Right atrium auricular region (tissue), 2 donors: ENCODE measurements around the gene CCNK. TPM values are rescaled to one million over a fixed set of nuclear protein-coding genes. Genes with fewer than 3 reads are reported as not detected.

Source experiments
- DNase-seq: peaks from one replicate; pipeline ENCODE4 v3.0.0-alpha.2; 2019; ENCODE audit warnings: low spot score
- H3K27ac ChIP-seq, 2 donors: fragments of 200-600 bp; sonication (generic); 1 replicate in 1 of 2; 2 replicates in 1 of 2; pipeline ENCODE4 v1.5.1; 2016 to 2019
- H3K27me3 ChIP-seq, 2 donors: fragments of 200-600 bp; sonication (generic); one replicate each; pipeline versions ENCODE4 v1.5.1 to v1.6.0; 2017 to 2019
- H3K36me3 ChIP-seq: fragments of 200-600 bp; sonication (generic); one replicate; pipeline ENCODE4 v1.5.1; 2016
- H3K4me1 ChIP-seq, 2 donors: fragments of 200-600 bp; sonication (generic); one replicate each; pipeline versions ENCODE4 v1.5.1 to v1.6.0; 2017 to 2019
- H3K4me3 ChIP-seq, 2 donors: fragments of 200-600 bp; sonication (generic); 1 replicate in 1 of 2; 2 replicates in 1 of 2; pipeline ENCODE4 v1.5.1; 2017 to 2019; ENCODE audit warnings: mild to moderate bottlenecking in 1 of 2, moderate library complexity in 1 of 2
- H3K9me3 ChIP-seq, 2 donors: fragments of 200-600 bp; sonication (generic); one replicate each; pipeline ENCODE4 v1.5.1; 2019
- total RNA-seq, 2 donors: library from RNA; depleted of rRNA; stranded (reverse); fragments of >200 nt; gene quantifications; one replicate each; pipeline ENCODE4 v1.1.0, GENCODE V29; 2016
- TF ChIP-seq, protein P1 (sequence below), 2 donors: fragments of 200-600 bp; sonication (generic); IDR thresholded peaks; one replicate each; pipeline ENCODE4 v1.5.1; 2019; ENCODE audit warnings: antibody characterized with exemption in 2 of 2

Gene CCNK
- total RNA-seq, 2 donors from 2014 or later: 13.9 to 17.1 TPM

DNA sequence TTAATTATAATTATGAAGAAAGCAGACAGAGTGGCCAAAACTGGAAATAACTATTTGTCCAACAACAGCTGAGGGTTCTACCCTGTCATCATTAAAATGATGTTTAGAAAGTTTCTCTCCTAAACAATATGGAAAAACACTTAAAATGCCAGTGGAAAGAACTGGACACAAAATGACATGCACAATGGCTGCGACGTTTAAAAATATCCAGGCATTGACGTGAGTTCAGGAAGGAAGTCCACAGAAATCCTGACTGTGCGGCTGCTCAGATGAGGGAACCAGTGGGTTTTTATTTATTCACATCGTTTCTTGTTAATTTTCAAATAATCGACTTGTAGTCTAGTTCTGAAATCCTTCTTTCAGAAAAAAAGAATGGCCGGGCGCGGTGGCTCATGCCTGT lies 58.3 kb downstream of the CCNK start:
- peak overlapping the region in 1 of 2 donors; percentile 60 for H3K27ac ChIP-seq
- no peaks in the 10 kb centered on the region for H3K9me3 ChIP-seq
- no peak overlapping the region for H3K4me3 ChIP-seq
- peaks cover 0 to 71% of the 10 kb centered on the region in 2 donors for H3K4me1 ChIP-seq
- no peak for DNase-seq
- no peaks in the 10 kb centered on the region for H3K36me3 ChIP-seq
- H3K27me3 ChIP-seq: no peaks in the 10 kb centered on the region
- TF ChIP-seq, protein P1, sequence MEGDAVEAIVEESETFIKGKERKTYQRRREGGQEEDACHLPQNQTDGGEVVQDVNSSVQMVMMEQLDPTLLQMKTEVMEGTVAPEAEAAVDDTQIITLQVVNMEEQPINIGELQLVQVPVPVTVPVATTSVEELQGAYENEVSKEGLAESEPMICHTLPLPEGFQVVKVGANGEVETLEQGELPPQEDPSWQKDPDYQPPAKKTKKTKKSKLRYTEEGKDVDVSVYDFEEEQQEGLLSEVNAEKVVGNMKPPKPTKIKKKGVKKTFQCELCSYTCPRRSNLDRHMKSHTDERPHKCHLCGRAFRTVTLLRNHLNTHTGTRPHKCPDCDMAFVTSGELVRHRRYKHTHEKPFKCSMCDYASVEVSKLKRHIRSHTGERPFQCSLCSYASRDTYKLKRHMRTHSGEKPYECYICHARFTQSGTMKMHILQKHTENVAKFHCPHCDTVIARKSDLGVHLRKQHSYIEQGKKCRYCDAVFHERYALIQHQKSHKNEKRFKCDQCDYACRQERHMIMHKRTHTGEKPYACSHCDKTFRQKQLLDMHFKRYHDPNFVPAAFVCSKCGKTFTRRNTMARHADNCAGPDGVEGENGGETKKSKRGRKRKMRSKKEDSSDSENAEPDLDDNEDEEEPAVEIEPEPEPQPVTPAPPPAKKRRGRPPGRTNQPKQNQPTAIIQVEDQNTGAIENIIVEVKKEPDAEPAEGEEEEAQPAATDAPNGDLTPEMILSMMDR (IDR thresholded peaks at IDR 0.05): no peak

DNA sequence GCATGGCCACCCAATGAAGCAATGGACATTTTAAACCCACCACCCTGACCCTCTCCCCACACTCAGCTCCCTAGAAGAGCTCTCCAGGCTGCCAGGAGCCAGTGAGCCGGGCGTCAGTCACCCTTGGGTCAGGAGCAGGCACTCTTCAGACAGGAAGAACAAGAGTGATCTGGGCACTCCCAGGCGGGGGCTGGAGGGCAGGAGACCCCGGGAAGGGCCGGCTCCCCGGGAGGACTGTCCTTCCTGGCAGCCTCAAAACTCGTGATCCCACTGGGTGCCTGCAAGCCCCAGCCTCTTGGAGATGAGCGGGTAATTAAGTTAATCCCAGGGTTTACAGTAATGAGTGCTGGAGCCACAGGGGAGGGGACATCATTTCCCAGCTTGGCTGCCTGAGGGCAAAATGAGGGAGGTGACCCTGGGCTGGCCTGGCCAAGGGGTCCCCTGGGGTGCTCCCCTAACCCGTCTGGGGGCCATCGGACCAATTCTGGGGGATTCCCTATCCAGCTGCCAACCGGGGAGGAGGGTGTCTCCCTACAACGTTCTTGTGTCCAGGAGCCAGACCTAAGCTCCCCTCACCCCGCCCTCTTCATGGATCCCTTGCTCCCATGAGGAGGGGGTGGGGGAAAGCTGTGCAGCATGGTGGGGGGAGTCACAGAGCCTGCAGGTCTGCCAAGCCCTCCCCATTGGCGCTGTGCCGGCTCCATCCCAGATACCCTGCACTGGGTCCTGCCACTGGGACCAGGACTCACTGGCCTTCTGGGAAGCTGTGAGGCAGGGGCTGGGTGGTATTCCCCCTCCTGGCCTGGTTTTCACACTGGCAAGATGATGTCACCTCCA lies 59.2 kb downstream of the CCNK start:
- Histone ChIP-seq H3K4me1 (peaks cover 0 to 70% of the 10 kb centered on the region in 2 donors), H3K9me3 (no peaks in the 10 kb centered on the region), H3K27me3 (no peaks in the 10 kb centered on the region), H3K4me3 (no peak overlapping the region), H3K36me3 (no peaks in the 10 kb centered on the region), H3K27ac (peak overlapping the region in 1 of 2 donors; percentile 60)
- DNase-seq: no peak
- TF ChIP-seq, protein P1 (IDR thresholded peaks at IDR 0.05): no peak

DNA sequence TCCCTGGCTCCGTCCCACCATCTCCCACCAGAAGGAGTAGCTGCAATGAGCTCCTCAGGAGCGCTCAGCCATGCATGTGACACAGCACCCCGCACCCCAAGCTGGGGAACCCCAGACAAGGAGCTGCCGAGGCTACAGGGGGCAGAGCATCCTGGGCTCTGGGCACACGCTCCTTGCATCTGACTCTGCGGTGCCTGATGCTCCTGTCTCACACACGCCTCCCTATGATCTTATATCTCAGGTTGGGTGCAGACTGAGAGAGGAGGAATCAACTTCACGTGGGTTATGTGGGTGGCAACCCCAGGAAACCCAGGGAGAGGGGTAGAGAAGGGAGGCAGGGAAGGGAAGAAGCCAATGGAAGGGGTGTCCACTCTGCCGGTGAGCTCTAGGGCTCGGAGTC lies 60.0 kb downstream of the CCNK start:
- H3K4me3 ChIP-seq: no peak overlapping the region
- H3K27ac ChIP-seq: no peak overlapping the region
- H3K9me3 ChIP-seq: no peaks in the 10 kb centered on the region
- peaks cover 0 to 70% of the 10 kb centered on the region in 2 donors for H3K4me1 ChIP-seq
- no peaks in the 10 kb centered on the region for H3K36me3 ChIP-seq
- TF ChIP-seq, protein P1 (IDR thresholded peaks at IDR 0.05): no peak
- no peak for DNase-seq
- H3K27me3 ChIP-seq: no peaks in the 10 kb centered on the region

- DNase-seq: no peak
- H3K4me3 ChIP-seq: no peak overlapping the region
- H3K4me1 ChIP-seq: peaks cover 0 to 72% of the 10 kb centered on the region in 2 donors
- TF ChIP-seq, protein P1 (IDR thresholded peaks at IDR 0.05): no peak
- no peaks in the 10 kb centered on the region for H3K27me3 ChIP-seq
- H3K36me3 ChIP-seq: no peaks in the 10 kb centered on the region
- H3K9me3 ChIP-seq: no peaks in the 10 kb centered on the region
- H3K27ac ChIP-seq: no peak overlapping the region
These were observed 60.7 kb downstream of the CCNK start for GRCh38 chr14:99541677-99542470.

DNA sequence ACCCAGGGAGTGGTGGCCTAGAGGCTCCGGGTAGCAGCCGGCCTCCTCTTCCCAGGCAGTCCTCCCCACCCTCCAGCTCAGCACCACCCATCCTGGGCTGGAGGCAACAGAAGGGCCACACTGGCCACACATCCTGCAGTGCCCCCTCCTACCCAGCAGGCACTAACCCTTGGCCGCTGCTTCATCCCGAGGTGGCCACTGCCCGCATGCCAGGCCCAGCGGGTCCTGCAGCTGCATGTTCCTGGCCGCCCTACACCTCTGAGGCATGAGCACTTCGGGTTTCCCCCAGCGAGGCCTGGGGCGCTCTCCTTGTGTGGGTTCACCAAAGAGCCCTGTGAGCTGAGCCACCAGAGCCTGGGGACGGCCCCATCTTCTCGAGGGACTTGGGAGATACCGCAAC lies 61.4 kb downstream of the CCNK start:
- H3K9me3 ChIP-seq: no peaks in the 10 kb centered on the region
- H3K4me3 ChIP-seq: no peak overlapping the region
- H3K36me3 ChIP-seq: no peaks in the 10 kb centered on the region
- H3K27me3 ChIP-seq: no peaks in the 10 kb centered on the region
- no peak overlapping the region for H3K27ac ChIP-seq
- TF ChIP-seq, protein P1 (IDR thresholded peaks at IDR 0.05): no peak
- no peak for DNase-seq
- peaks cover 0 to 65% of the 10 kb centered on the region in 2 donors for H3K4me1 ChIP-seq
